H1 (cell line): ENCODE results near the gene ARHGEF1. TPM values are rescaled to one million over a fixed set of nuclear protein-coding genes. Genes with fewer than 3 reads are reported as not detected.

ENCODE experiments used
- ASH2L ChIP-seq: fragments of 200-600, 300-600 bp; sonication (generic); IDR thresholded peaks from one replicate; pipeline ENCODE4 v1.7.1; 2017; ENCODE audit warnings: low read length
- CBX5 ChIP-seq: fragments of 300-800, 300-1000 bp; sonication (generic); IDR thresholded peaks from 2 replicates; pipeline ENCODE4 v1.7.1; 2016; ENCODE audit warnings: antibody characterized with exemption, low read length, low read depth
- CHD7 ChIP-seq: fragments of 300-600 bp; sonication (generic); IDR thresholded peaks from 2 replicates; pipeline ENCODE4 v1.7.1; 2012; ENCODE audit warnings: low read length, moderate library complexity, mild to moderate bottlenecking, inconsistent platforms; ENCODE audit not compliant: insufficient replicate concordance
- E2F6 ChIP-seq: IDR thresholded peaks from 2 replicates; pipeline ENCODE4 v1.6.1; 2012; ENCODE audit warnings: inconsistent platforms
- HDAC2 ChIP-seq, 2 experiments: fragments of 300-600 bp in 1 of 2; sonication (generic) in 1 of 2; IDR thresholded peaks; 2 replicates each; pipeline ENCODE4 v1.6.1; 2011 to 2012; ENCODE audit warnings: low read depth in 2 of 2, low read length in 2 of 2, mild to moderate bottlenecking in 2 of 2, moderate library complexity in 2 of 2, borderline replicate concordance in 1 of 2, inconsistent platforms in 1 of 2
- RAD21 ChIP-seq, 2 experiments: IDR thresholded peaks in 1 of 2; conservative IDR thresholded peaks in 1 of 2; 2 replicates each; pipeline ENCODE4 v1.6.1; 2011; ENCODE audit warnings: low read depth in 2 of 2, low read length in 2 of 2, improper control_type of control experiment in 1 of 2, inconsistent platforms in 1 of 2, mild to moderate bottlenecking in 1 of 2, moderate library complexity in 1 of 2
- RBBP5 ChIP-seq: IDR thresholded peaks from 2 replicates; pipeline ENCODE4 v1.7.1; 2012; ENCODE audit warnings: low read depth, mild to moderate bottlenecking, inconsistent platforms, low read length, moderate library complexity, borderline replicate concordance
- SIX5 ChIP-seq: IDR thresholded peaks from 2 replicates; pipeline ENCODE4 v1.6.1; 2011; ENCODE audit warnings: mild to moderate bottlenecking, low read depth, low read length
- SP4 ChIP-seq: IDR thresholded peaks from 2 replicates; pipeline ENCODE4 v1.6.1; 2012; ENCODE audit warnings: low read length, inconsistent platforms
- ZNF274 ChIP-seq: IDR thresholded peaks from 2 replicates; pipeline ENCODE4 v1.7.0; 2012; ENCODE audit warnings: low read length, borderline replicate concordance; ENCODE audit errors: extremely low read depth
- polyA plus RNA-seq, 7 experiments: library from polyadenylated mRNA; depleted of rRNA in 3 of 7; stranded (reverse) in 5 of 7; unstranded in 2 of 7; fragments of >200 nt in 5 of 7; fragments of 200-250 nt in 2 of 7; gene quantifications; 1 replicate in 5 of 7; 2 replicates in 1 of 7; 4 replicates in 1 of 7; pipeline versions ENCODE4 v1.2.1 to v1.2.3, GENCODE V29; 2011 to 2013; ENCODE audit warnings: missing spikeins in 2 of 7, mixed read lengths in 2 of 7
- total RNA-seq: library from RNA; stranded (reverse); fragmentation: NEBNext Ultra II Directional; extraction: Animal tissue kit (Norgen Biotek cat#: 25700); gene quantifications from 2 replicates; pipeline ENCODE4 v1.2.1, GENCODE V29; 2021

ARHGEF1 gene
- total and polyA plus RNA-seq, 2 of the 8 experiments (the other 6 are each of a cell fraction or from before 2014, with no cell fraction given): 23.0 to 49.0 TPM

GRCh38 chr19:41945135-41945766, 62.3 kb downstream of the ARHGEF1 start (continued):
- no peak for TF ChIP-seq CHD7
- no peak for TF ChIP-seq E2F6
- TF ChIP-seq RAD21 (IDR thresholded peaks at IDR 0.05 in 1 of 2, conservative IDR thresholded peaks at IDR 0.05 in 1 of 2; ENCODE audit: low read depth in 2 of 2, low read length in 2 of 2): no peak
- TF ChIP-seq CBX5: no peak
- TF ChIP-seq HDAC2 (IDR thresholded peaks at IDR 0.05; ENCODE audit: borderline replicate concordance in 1 of 2, low read depth in 2 of 2, low read length in 2 of 2): no peak
- TF ChIP-seq SIX5: no peak
- no peak for TF ChIP-seq ASH2L
- TF ChIP-seq RBBP5: no peak
- TF ChIP-seq SP4: no peak
- no peak for TF ChIP-seq ZNF274
- TF ChIP-seq, all 59 proteins: peak for 0
